BE2C (cell line): ENCODE data around the gene C14orf132.

Source experiments
- DNase-seq: peaks from one replicate; pipeline ENCODE4 v3.0.0-alpha.2; 2020
- H3K27me3 ChIP-seq: fragments of 250-450 bp; sonication (Bioruptor Pico); 2 replicates; pipeline ENCODE4 v1.5.1; 2020; ENCODE audit warnings: mild to moderate bottlenecking
- H3K36me3 ChIP-seq: fragments of 250-450 bp; sonication (Bioruptor Pico); 2 replicates; pipeline ENCODE4 v1.5.1; 2020; ENCODE audit warnings: mild to moderate bottlenecking
- H3K4me1 ChIP-seq: fragments of 250-450 bp; sonication (Bioruptor Pico); 2 replicates; pipeline ENCODE4 v1.5.1; 2020
- H3K4me3 ChIP-seq: 2 replicates; pipeline ENCODE4 v1.5.1; 2011; ENCODE audit warnings: low read depth, low read length
- H3K9me3 ChIP-seq: fragments of 250-450 bp; sonication (Bioruptor Pico); 2 replicates; pipeline ENCODE4 v1.5.1; 2020
- CTCF ChIP-seq: IDR thresholded peaks from 2 replicates; pipeline ENCODE4 v1.5.1; 2012; ENCODE audit warnings: mild to moderate bottlenecking, low read depth, low read length

Gene C14orf132

GRCh38 chr14:96017882-96018281 lies 21.3 kb upstream of the C14orf132 start:
- TF ChIP-seq CTCF = no peak
- DNase-seq = no peak
- H3K4me1 ChIP-seq = peaks cover 10% of the 10 kb centered on the region; the same call in 1 of the 2 replicates
- H3K36me3 ChIP-seq = no peaks in the 10 kb centered on the region
- H3K4me3 ChIP-seq = no peak overlapping the region
- no peaks in the 10 kb centered on the region for H3K27me3 ChIP-seq
- no peaks in the 10 kb centered on the region for H3K9me3 ChIP-seq

GRCh38 chr14:96027431-96028355 lies 11.5 kb upstream of the C14orf132 start:
- H3K27me3 ChIP-seq = no peaks in the 10 kb centered on the region
- no peak for DNase-seq
- no peak overlapping the region for H3K4me3 ChIP-seq
- no peak for TF ChIP-seq CTCF
- H3K9me3 ChIP-seq = no peaks in the 10 kb centered on the region
- H3K4me1 ChIP-seq = peaks cover 6% of the 10 kb centered on the region
- H3K36me3 ChIP-seq = no peaks in the 10 kb centered on the region

GRCh38 chr14:96029089-96029645 lies 10.0 kb upstream of the C14orf132 start:
- Histone ChIP-seq H3K36me3 (no peaks in the 10 kb centered on the region), H3K4me1 (peaks cover 6% of the 10 kb centered on the region), H3K4me3 (no peak overlapping the region), H3K9me3 (no peaks in the 10 kb centered on the region), H3K27me3 (no peaks in the 10 kb centered on the region)
- no peak for DNase-seq
- no peak for TF ChIP-seq CTCF

- Histone ChIP-seq H3K27me3 (no peaks in the 10 kb centered on the region), H3K4me3 (no peak overlapping the region), H3K36me3 (no peaks in the 10 kb centered on the region), H3K9me3 (no peaks in the 10 kb centered on the region), H3K4me1 (peaks cover 6% of the 10 kb centered on the region)
- no peak for DNase-seq
- TF ChIP-seq CTCF = no peak
Observed at GRCh38 chr14:96030108-96030760, 8.9 kb upstream of the C14orf132 start.

GRCh38 chr14:96031691-96032090 lies 7.5 kb upstream of the C14orf132 start:
- no peak for TF ChIP-seq CTCF
- Histone ChIP-seq H3K27me3 (no peaks in the 10 kb centered on the region), H3K36me3 (no peaks in the 10 kb centered on the region), H3K4me3 (no peak overlapping the region), H3K9me3 (no peaks in the 10 kb centered on the region), H3K4me1 (peaks cover 6% of the 10 kb centered on the region)
- no peak for DNase-seq
